ENCODE results near the gene GLI1.

GRCh38 chr12:57438400-57438799 is 21.2 kb upstream of the GLI1 start:
- TF ChIP-seq POLR2A (IDR thresholded peaks at IDR 0.05) (no peak), CTCF (IDR thresholded peaks at IDR 0.05) (no peak)

Measured in esophagus squamous epithelium (tissue), 4 donors.